Fibroblast of lung (primary cell): ENCODE results near the gene WNK1.

ENCODE experiments used
- CTCF ChIP-seq, 2 donors: IDR thresholded peaks in 1 of 2; conservative IDR thresholded peaks in 1 of 2; 1 replicate in 1 of 2; 2 replicates in 1 of 2; pipeline ENCODE4 v1.5.1; 2011 to 2012; ENCODE audit warnings: low read length in 2 of 2, control low read depth in 1 of 2, inconsistent platforms in 1 of 2, low read depth in 1 of 2, mild to moderate bottlenecking in 1 of 2
- EZH2 ChIP-seq: IDR thresholded peaks from 2 replicates; pipeline ENCODE4 v1.5.1; 2012; ENCODE audit warnings: low read length, control low read depth, mild to moderate bottlenecking; ENCODE audit errors: missing control alignments

GRCh38 chr12:912466-913235, 160.3 kb downstream of the WNK1 start:
- TF ChIP-seq CTCF (conservative IDR thresholded peaks at IDR 0.05 in 1 of 2, IDR thresholded peaks at IDR 0.05 in 1 of 2; ENCODE audit: low read depth in 1 of 2, low read length in 2 of 2) (no peak), EZH2 (no peak)
